Lower leg skin (tissue), 4 donors: ENCODE results near the gene TMEM239. TPM values are rescaled to one million over a fixed set of nuclear protein-coding genes. Genes with fewer than 3 reads are reported as not detected.

Experiments
- DNase-seq, 2 donors: peaks; one replicate each; pipeline ENCODE4 v3.0.0-alpha.2; 2019; ENCODE audit warnings: low spot score in 2 of 2
- H3K4me3 ChIP-seq: fragments of 200-600 bp; sonication (generic); 2 replicates; pipeline ENCODE4 v1.5.1; 2017; ENCODE audit warnings: mild to moderate bottlenecking, low read depth; ENCODE audit not compliant: poor library complexity, severe bottlenecking
- WGBS, 2 donors: methylation state at CpG; one replicate each; pipeline ENCODE4 v1.1.5; 2018; 5-methylcytosine and 5-hydroxymethylcytosine counted together
- intact Hi-C: fragments of 100-400 bp; cut with DNase I; formaldehyde crosslinking; loops from one replicate; pipeline ENCODE4 v1.15.0; 2023; ENCODE audit warnings: low total_unique reads
- total RNA-seq, 4 donors: library from RNA; depleted of rRNA; stranded (reverse); fragments of >200 nt; gene quantifications; one replicate each; pipeline ENCODE4 v1.1.0, GENCODE V29; 2016
- TF ChIP-seq, protein P1 (sequence below), 3 donors: fragments of 450-650 bp; IDR thresholded peaks; one replicate each; pipeline ENCODE4 v1.5.1; 2016; ENCODE audit warnings: antibody characterized with exemption in 3 of 3, mild to moderate bottlenecking in 3 of 3, moderate library complexity in 2 of 3

Gene TMEM239
- total RNA-seq, 4 donors from 2014 or later: not detected

DNA sequence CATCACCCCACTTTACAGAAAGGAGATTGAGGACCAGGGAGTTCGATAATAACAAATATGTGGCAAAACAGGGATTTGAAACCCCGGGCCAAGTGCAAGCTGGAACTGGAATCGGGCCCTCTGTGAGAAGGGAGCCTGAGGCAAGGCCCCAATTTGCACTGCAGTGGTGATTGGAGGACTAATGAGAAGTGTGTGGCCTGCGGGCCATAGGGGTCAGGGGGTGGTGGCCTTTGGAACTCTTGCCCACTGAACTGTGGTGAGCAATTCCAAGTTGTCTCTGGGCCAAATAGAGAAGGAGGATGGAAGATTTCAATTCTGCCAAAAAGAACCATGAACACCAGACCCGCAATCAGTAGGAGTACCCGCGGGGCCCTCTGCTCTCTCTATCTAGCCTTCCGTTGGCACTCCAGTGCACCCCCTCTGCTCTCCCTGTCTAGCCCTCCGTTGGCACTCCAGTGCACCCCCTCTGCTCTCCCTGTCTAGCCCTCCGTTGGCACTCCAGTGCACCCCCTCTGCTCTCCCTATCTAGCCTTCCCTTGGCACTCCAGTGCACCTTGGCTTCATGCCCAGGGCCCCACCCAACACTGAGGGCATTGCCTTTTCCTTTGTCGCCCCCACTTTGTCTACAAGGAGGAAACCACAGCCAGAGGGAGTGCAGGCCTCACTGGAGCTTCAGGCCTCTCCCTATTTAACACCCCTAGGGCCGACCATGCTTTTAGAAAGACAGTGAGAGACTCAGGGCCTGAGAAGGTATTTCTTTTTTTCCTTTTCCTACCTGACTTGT is 51.1 kb downstream of the TMEM239 start:
- DNase-seq: peak in 1 of 2 donors; percentile 80
- 56 to 64% methylated on average over 11 to 12 of the region's 12 CpGs for WGBS, 2 donors
- TF ChIP-seq, protein P1, sequence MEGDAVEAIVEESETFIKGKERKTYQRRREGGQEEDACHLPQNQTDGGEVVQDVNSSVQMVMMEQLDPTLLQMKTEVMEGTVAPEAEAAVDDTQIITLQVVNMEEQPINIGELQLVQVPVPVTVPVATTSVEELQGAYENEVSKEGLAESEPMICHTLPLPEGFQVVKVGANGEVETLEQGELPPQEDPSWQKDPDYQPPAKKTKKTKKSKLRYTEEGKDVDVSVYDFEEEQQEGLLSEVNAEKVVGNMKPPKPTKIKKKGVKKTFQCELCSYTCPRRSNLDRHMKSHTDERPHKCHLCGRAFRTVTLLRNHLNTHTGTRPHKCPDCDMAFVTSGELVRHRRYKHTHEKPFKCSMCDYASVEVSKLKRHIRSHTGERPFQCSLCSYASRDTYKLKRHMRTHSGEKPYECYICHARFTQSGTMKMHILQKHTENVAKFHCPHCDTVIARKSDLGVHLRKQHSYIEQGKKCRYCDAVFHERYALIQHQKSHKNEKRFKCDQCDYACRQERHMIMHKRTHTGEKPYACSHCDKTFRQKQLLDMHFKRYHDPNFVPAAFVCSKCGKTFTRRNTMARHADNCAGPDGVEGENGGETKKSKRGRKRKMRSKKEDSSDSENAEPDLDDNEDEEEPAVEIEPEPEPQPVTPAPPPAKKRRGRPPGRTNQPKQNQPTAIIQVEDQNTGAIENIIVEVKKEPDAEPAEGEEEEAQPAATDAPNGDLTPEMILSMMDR (IDR thresholded peaks at IDR 0.05): no peak
- no peak overlapping the region for H3K4me3 ChIP-seq
- intact Hi-C loops: no loop called here

Other genes starting within 250 kb of the TMEM239 start
- gene NOP56, start 163.7 kb upstream of the TMEM239 start, total RNA-seq: 10 to 100 TPM; 51.5 to 64.7 (median 56.6) TPM
- gene IDH3B, start 152.1 kb upstream of the TMEM239 start, total RNA-seq: 100 to 1,000 TPM; 121 to 151 (median 126) TPM
- 1 to 10 TPM; 5.0 to 9.9 (median 7.7) TPM for gene EBF4, start 123.6 kb upstream of the TMEM239 start, total RNA-seq
- 1 to 10 TPM in 3 of 4 donors, under 1 TPM in 1; 0.12 to 3.6 (median 1.4) TPM for gene CPXM1, start 15.7 kb upstream of the TMEM239 start, total RNA-seq
- not detected for gene C20orf141, start 1.4 kb upstream of the TMEM239 start, total RNA-seq
- 10 to 100 TPM; 10.6 to 16.6 (median 13.1) TPM for gene PCED1A, start 24.3 kb downstream of the TMEM239 start, total RNA-seq
- gene VPS16, start 24.4 kb downstream of the TMEM239 start, total RNA-seq: 10 to 100 TPM; 34.9 to 39.2 (median 37.7) TPM
- 10 to 100 TPM; 50.7 to 96.7 (median 64.1) TPM for gene PTPRA, start 57.1 kb downstream of the TMEM239 start, total RNA-seq
- gene GNRH2, start 227.3 kb downstream of the TMEM239 start, total RNA-seq: not detected
- 10 to 100 TPM; 71.5 to 86.4 (median 76.5) TPM for gene MRPS26, start 229.7 kb downstream of the TMEM239 start, total RNA-seq